Activated T-cell treated with anti-CD3 and anti-CD28 coated beads for 4 hours (primary cell): ENCODE results near the gene CFTR.

ENCODE experiments used
- DNase-seq: peaks from one replicate; pipeline ENCODE4 v3.0.0-alpha.2; 2020

Gene CFTR

GRCh38 chr7:117592011-117592635, 112.3 kb downstream of the CFTR start:
- DNase-seq, result no peak

- DNase-seq, result no peak
These were observed 116.3 kb downstream of the CFTR start for GRCh38 chr7:117596134-117596533.

GRCh38 chr7:117597755-117598154, 117.9 kb downstream of the CFTR start:
- DNase-seq, result no peak

GRCh38 chr7:117600911-117601310, 121.1 kb downstream of the CFTR start:
- DNase-seq, result no peak

GRCh38 chr7:117603627-117604026, 123.8 kb downstream of the CFTR start:
- DNase-seq, result no peak

- DNase-seq, result no peak
These were observed 125.9 kb downstream of the CFTR start for GRCh38 chr7:117605712-117606111.

- no peak for DNase-seq
These were observed 126.3 kb downstream of the CFTR start for GRCh38 chr7:117606132-117606531.

GRCh38 chr7:117610396-117610795, 130.6 kb downstream of the CFTR start:
- no peak for DNase-seq

- DNase-seq, result no peak
These were observed 132.8 kb downstream of the CFTR start for GRCh38 chr7:117612637-117613036.

GRCh38 chr7:117616694-117617093, 136.9 kb downstream of the CFTR start:
- DNase-seq, result no peak

- DNase-seq, result no peak
These were observed 139.9 kb downstream of the CFTR start for GRCh38 chr7:117619681-117620080.

GRCh38 chr7:117621075-117621618, 141.3 kb downstream of the CFTR start:
- no peak for DNase-seq

- no peak for DNase-seq
These were observed 143.8 kb downstream of the CFTR start for GRCh38 chr7:117623606-117624005.

GRCh38 chr7:117630501-117630900, 150.7 kb downstream of the CFTR start:
- no peak for DNase-seq

GRCh38 chr7:117630907-117631564, 151.2 kb downstream of the CFTR start:
- no peak for DNase-seq

GRCh38 chr7:117631652-117632051, 151.8 kb downstream of the CFTR start:
- DNase-seq, result no peak

- DNase-seq, result no peak
These were observed 158.1 kb downstream of the CFTR start for GRCh38 chr7:117637937-117638336.

- DNase-seq, result no peak
These were observed 160.1 kb downstream of the CFTR start for GRCh38 chr7:117639966-117640365.

GRCh38 chr7:117640465-117640864, 160.6 kb downstream of the CFTR start:
- DNase-seq, result no peak

GRCh38 chr7:117645481-117646165, 165.8 kb downstream of the CFTR start:
- no peak for DNase-seq

- no peak for DNase-seq
These were observed 168.5 kb downstream of the CFTR start for GRCh38 chr7:117648203-117648866.

- no peak for DNase-seq
These were observed 173.3 kb downstream of the CFTR start for GRCh38 chr7:117652943-117653680.

- DNase-seq, result no peak
These were observed 175.0 kb downstream of the CFTR start for GRCh38 chr7:117654780-117655179.
